ENCODE results near the gene PXN. TPM values are rescaled to one million over a fixed set of nuclear protein-coding genes. Genes with fewer than 3 reads are reported as not detected.

PXN gene
- total RNA-seq, 2 experiments from 2014 or later: 74.0 to 75.0 TPM

GRCh38 chr12:120161852-120162251, 103.7 kb downstream of the PXN start:
- H3K4me1 Mint-ChIP-seq (ENCODE audit: low read depth): no peaks in the 10 kb centered on the region
- no peaks in the 10 kb centered on the region for H3K9me3 Mint-ChIP-seq
- H3K4me3 Mint-ChIP-seq: no peak overlapping the region
- no peak overlapping the region for H3K27ac Mint-ChIP-seq
- CTCF ChIA-PET: no interaction called here
- no peaks in the 10 kb centered on the region for H3K27me3 Mint-ChIP-seq
- DNase-seq: no peak
- H3K36me3 Mint-ChIP-seq: peaks cover 50% of the 10 kb centered on the region
- POLR2A ChIA-PET: no interaction called here
- intact Hi-C loops (cut with micrococcal nuclease): no loop called here

Other genes with a start within 250 kb of the PXN start
- gene RAB35, start 149.0 kb downstream of the PXN start, total RNA-seq: 10 to 100 TPM; 62.1 to 66.4 TPM
- 100 to 1,000 TPM; 121 TPM for gene GCN1, start 71.0 kb downstream of the PXN start, total RNA-seq
- gene RPLP0, start 64.6 kb downstream of the PXN start, total RNA-seq: 1,000 to 10,000 TPM; 4,273 to 4,368 TPM
- gene RNU4-2, start 26.2 kb upstream of the PXN start, total RNA-seq: 1,000 to 10,000 TPM; 2,395 to 2,750 TPM
- 1,000 to 10,000 TPM; 1,180 to 1,201 TPM for gene RNU4-1, start 27.5 kb upstream of the PXN start, total RNA-seq
- 1 to 10 TPM; 1.8 to 2.0 TPM for gene SIRT4, start 36.6 kb upstream of the PXN start, total RNA-seq
- gene PLA2G1B, start 62.0 kb upstream of the PXN start, total RNA-seq: not detected
- gene MSI1, start 103.4 kb upstream of the PXN start, total RNA-seq: 1 to 10 TPM; 1.5 to 2.7 TPM
- gene COX6A1, start 172.4 kb upstream of the PXN start, total RNA-seq: 100 to 1,000 TPM; 474 to 478 TPM
- 10 to 100 TPM; 32.2 to 34.6 TPM for gene TRIAP1, start 180.7 kb upstream of the PXN start, total RNA-seq
- gene GATC, start 180.7 kb upstream of the PXN start, total RNA-seq: 10 to 100 TPM; 35.1 to 37.1 TPM
- 100 to 1,000 TPM; 218 to 221 TPM for gene SRSF9, start 204.0 kb upstream of the PXN start, total RNA-seq
- 100 to 1,000 TPM; 176 to 184 TPM for gene DYNLL1, start 230.4 kb upstream of the PXN start, total RNA-seq

Data from activated CD4-positive, alpha-beta memory T cell treated with anti-CD3 and anti-CD28 coated beads for 36 hours (primary cell).